ENCODE results near the gene TBX20. TPM values are rescaled to one million over a fixed set of nuclear protein-coding genes. Genes with fewer than 3 reads are reported as not detected.

The TBX20 gene
- total RNA-seq, 1 donor from 2014 or later = 1.3 TPM

Other genes with a start within 250 kb of the TBX20 start
- 46.4 and 69.2 TPM in 2 replicates for gene DPY19L1, start 216.6 kb downstream of the TBX20 start, total RNA-seq

All from astrocyte (in vitro differentiated cells and primary cell).